ENCODE measurements around the gene TEX19. TPM values are rescaled to one million over a fixed set of nuclear protein-coding genes. Genes with fewer than 3 reads are reported as not detected.

Gene TEX19
- polyA plus RNA-seq (2013, experiment 1 of 2; ENCODE audit: insufficient read length), result 0.12 TPM
- polyA plus RNA-seq (2013, experiment 2 of 2; ENCODE audit: insufficient read length), result not detected

- peak; percentile 26 for DNase-seq
These were observed at the start of gene TEX19 for GRCh38 chr17:82358465-82359350. Gene TEX19, plus strand, starts transcription at chr17:82359247. Its CDS starts 2,904 bp downstream, at chr17:82362151.

- no peak for DNase-seq
These were observed 49.1 kb upstream of the TEX19 start for GRCh38 chr17:82309656-82310570.

- no peak for DNase-seq
These were observed 48.2 kb upstream of the TEX19 start for GRCh38 chr17:82310877-82311276.

GRCh38 chr17:82311971-82312370 lies 47.1 kb upstream of the TEX19 start:
- no peak for DNase-seq

GRCh38 chr17:82313195-82314011 lies 45.6 kb upstream of the TEX19 start:
- DNase-seq, result no peak

- no peak for DNase-seq
These were observed 44.9 kb upstream of the TEX19 start for GRCh38 chr17:82314012-82314726.

GRCh38 chr17:82314727-82315605 lies 44.1 kb upstream of the TEX19 start:
- DNase-seq, result no peak

GRCh38 chr17:82315703-82316358 lies 43.2 kb upstream of the TEX19 start:
- no peak for DNase-seq

GRCh38 chr17:82316651-82317393 lies 42.2 kb upstream of the TEX19 start:
- no peak for DNase-seq

GRCh38 chr17:82317394-82318168 lies 41.5 kb upstream of the TEX19 start, which contains the start of gene CD7:
Gene CD7, minus strand, starts transcription at chr17:82317608. Its CDS starts 113 bp downstream, at chr17:82317495.
- DNase-seq, result no peak

- no peak for DNase-seq
These were observed 40.9 kb upstream of the TEX19 start for GRCh38 chr17:82318169-82318498.

GRCh38 chr17:82318772-82319606 lies 40.1 kb upstream of the TEX19 start:
- no peak for DNase-seq

GRCh38 chr17:82319619-82320062 lies 39.4 kb upstream of the TEX19 start:
- DNase-seq, result no peak

GRCh38 chr17:82320140-82320840 lies 38.8 kb upstream of the TEX19 start:
- DNase-seq, result no peak

- no peak for DNase-seq
These were observed 37.8 kb upstream of the TEX19 start for GRCh38 chr17:82320956-82321927.
